ENCODE results near the gene USH2A. TPM values are rescaled to one million over a fixed set of nuclear protein-coding genes. Genes with fewer than 3 reads are reported as not detected.

USH2A gene
- polyA plus RNA-seq, 3 donors: not detected

DNA sequence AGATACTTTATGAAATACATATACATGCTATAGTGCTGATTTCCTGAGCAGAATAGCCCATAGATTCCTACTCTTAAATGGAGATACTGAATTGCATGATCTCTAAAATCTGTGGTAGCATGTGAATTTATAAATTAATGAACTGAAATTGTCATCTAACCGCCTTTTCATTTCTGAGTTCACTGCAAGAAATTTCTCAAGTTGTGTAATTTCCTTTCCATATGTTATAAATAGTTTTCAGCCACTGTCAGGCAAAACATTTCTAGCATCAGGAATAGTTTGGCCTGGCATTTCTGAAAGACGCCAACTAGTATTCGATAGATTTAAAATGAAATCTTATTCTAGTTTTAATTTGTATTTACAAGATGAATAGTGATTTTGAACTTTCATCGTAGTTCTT lies 310.1 kb downstream of the USH2A start:
- H3K27ac ChIP-seq (ENCODE audit: low read depth, low read length): no peak overlapping the region
- 79 to 86% (median 83%) methylated on average over 4 of the region's 4 CpGs for WGBS, 3 donors

DNA sequence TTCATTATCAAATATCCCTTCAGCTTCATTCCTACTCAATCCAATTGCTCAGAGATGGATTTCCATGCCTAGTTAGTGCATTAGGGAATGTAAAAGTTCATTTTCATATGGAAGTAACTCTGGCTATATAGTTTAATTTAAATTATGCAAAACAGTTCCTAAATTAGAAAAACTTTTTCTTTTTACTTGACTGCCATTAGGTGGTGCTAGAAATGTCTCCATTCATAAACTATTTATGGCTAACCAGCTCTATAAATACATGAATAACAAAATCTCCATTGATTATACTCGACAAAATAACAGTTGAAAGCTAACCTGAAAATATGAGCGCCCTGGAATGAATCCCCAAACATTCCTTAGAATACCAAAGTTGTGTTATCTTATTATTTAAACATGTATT lies 311.4 kb downstream of the USH2A start:
- H3K27ac ChIP-seq (ENCODE audit: low read depth, low read length): no peak overlapping the region
- 57 to 67% (median 67%) methylated on average over 2 of the region's 2 CpGs for WGBS, 3 donors

DNA sequence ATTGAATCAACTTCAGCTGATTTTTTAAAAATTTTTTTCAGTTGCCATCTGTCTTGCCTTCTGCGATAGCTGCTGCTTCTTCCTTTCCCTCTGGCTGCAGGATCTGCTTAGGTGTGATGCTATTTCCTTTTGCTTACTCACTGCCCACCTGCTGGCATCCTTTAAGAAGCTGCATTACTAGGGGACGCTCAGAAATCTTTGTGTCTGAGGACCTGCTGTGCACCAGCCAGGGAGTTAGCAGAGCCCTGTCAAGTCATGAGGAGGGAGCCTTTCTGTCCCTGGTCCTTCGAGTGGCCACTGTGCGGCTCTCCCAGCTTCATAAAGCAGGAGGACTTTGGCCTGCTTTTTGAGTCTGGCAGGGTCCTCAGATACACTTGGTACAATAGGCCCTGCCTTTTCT lies 327.8 kb downstream of the USH2A start:
- no peak overlapping the region for H3K27ac ChIP-seq (ENCODE audit: low read depth, low read length)
- 62 to 80% (median 77%) methylated on average over 4 of the region's 4 CpGs for WGBS, 3 donors

DNA sequence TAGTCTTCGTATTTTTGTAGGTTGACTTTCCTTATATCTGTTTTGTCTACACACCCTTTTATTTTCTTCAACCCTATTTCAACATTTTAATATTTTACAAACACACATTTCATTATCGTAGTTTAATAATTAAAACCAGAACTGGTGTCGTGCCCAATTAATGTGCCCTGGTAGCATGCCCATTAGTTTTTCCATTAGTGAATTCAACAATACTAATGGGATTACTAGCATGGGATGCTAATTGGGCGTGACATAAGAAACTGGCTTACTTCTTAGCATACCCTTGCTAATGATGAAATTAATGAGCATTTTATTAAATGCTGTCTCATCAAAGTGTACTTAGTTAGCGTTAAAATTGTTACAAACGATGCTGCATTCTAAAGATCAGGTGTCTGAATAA lies 332.7 kb downstream of the USH2A start:
- H3K27ac ChIP-seq (ENCODE audit: low read depth, low read length): no peak overlapping the region
- WGBS, 3 donors: 82 to 87% (median 85%) methylated on average over 6 of the region's 6 CpGs

DNA sequence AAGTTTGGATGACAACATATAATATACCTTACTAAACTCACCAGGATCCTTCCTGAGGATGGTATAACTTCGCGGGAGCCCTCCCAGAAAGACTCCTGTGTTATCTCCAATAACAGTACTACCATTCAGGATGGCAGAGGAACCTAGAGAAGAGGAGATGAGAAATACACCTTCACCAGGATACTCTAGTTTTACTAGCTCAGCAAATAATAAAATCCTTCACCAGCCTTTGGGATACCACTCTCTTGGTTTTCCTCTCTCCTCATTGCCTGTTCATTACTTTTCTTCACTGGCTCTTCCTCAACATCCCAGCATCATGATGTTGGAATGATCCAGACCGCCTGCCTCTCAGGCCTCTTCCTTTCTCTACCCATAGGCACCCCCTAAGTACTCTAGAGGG lies 336.6 kb downstream of the USH2A start:
- H3K27ac ChIP-seq (ENCODE audit: low read depth, low read length): no peak overlapping the region
- WGBS, 3 donors: 79 to 83% (median 81%) methylated on average over 3 of the region's 3 CpGs

DNA sequence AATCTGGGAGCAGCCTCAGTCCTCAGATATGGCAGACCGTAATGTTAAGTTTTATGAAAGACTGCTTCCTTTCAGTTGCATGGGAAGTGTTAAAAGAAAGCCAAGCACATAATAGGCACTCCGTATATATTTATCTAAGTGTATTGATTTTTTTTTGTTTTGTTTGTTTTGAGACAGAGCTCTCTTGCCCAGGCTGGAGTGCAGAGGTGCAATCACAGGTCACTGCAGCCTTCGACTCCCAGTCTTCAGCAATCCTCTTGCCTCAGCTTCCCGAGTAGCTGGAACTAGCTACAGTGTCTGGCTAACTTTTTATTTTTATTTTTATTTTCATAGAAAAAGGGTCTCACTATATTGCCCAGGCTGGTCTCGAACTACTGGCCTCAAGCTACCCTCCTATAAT lies 341.8 kb downstream of the USH2A start:
- WGBS, 3 donors: 38 to 79% (median 77%) methylated on average over 5 of the region's 5 CpGs
- H3K27ac ChIP-seq (ENCODE audit: low read depth, low read length): no peak overlapping the region

DNA sequence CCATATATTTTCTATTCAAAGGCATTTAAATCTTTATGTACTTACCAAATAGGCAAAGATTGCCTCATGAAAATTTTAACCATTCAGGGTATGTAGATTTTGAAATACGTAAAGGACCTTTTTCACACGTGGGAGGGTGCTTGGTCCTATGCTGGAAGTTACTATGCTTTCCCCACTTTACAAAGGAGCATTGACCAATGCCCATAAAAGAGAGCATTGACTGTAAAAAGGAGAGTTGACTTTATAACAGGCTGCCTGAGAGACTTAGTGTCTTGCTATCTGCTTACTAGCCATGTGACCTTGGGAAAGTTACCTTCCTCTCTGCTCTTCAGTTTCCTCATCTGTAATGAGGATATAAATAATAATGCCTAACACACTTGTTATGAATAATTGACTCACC lies 346.5 kb downstream of the USH2A start:
- 66 to 80% (median 75%) methylated on average over 2 of the region's 2 CpGs for WGBS, 3 donors
- no peak overlapping the region for H3K27ac ChIP-seq (ENCODE audit: low read depth, low read length)

DNA sequence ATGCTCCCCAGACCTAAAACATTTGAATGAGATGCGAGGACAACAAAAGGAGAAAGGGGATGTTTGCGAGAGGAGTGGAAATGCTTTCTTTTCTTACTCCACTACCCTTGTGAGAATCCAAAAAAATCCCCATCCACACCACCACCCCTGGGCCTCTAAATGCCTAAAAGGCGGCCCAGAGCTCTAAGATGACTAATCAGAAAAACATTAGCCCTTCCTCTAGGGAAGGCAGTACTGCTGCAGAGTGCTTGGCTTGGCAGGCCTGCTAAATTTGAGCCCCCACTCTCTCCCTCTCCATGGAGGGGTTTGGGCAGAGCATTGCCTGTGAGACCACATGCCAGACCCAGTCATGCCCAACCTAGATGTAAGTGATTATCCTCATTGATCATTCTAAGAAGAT lies 347.9 kb downstream of the USH2A start:
- H3K27ac ChIP-seq (ENCODE audit: low read depth, low read length): no peak overlapping the region
- 69 to 76% (median 74%) methylated on average over 3 of the region's 3 CpGs for WGBS, 3 donors

DNA sequence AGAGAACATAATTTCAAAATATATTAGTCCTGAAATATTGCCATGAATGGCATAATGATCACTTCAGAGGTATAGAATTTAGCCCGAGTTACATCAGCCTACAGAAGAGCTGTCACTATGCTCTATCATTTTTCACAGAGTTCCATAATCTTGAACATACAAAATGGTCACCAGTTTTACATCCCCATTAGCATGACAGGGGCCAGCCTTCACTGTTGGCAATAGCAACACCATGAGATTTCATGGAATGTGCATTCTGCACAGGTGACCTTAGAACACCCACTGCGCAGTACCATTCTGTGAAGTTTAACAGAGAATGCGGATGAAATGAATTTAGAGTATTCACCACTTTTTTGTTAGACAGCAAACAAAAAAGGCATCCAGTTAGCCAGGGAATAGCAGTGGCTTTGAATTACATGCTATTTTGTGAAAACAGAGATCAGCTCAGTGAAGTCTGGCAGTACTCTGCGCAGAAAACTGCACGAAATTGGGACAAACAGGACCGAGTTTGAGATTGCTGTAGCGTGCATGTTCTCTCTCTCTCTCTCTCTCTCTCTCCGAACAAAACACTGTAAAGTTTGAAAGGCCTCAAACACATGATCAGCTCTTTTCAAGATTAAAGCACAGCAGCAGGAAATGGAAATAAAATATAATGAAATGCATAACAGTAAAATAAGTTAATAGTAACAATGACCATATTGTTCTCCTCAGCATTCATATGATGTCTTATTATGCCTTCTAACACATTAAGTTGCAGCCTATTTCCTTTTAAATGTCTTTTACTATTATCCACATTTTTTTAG lies 349.3 kb downstream of the USH2A start:
- WGBS, 3 donors: 78 to 89% (median 82%) methylated on average over 8 of the region's 8 CpGs
- no peak overlapping the region for H3K27ac ChIP-seq (ENCODE audit: low read depth, low read length)

DNA sequence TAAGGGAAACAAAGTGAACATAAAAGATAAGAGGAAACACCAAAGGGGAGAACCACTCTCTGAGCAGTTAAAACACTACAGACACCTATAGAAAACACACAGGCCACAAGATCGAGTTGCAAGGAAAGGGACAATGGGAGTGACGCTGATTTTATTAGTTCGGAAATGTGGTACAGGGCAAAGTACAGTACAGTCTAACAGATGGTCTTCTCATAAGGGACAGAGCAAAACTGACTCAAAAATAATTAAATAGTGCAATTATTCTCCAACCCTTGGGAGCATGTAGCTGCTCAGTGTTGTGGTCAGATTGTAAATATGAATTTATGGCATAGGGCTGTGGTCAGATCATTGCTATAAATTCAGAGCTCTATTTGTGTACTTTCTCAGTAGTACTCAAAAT lies 352.0 kb downstream of the USH2A start:
- 51 to 84% (median 64%) methylated on average over 3 of the region's 3 CpGs for WGBS, 3 donors

DNA sequence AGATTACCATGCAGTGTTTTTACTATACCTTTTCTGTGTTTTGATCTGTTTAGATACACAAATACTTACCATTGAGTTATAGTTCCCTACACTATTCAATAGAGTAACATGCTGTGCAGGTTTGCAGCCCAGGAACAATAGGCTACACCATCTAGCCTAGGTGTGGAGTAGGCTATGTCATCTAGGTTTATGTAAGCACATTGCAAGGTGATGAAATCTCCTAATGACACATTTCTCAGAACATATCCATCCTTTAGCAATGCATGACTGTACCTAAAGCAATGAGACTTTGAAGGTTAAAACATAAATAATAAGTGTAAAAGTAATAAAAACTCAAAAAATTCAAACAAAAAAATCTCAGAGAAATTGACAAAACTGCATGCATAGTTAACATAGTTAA lies 358.6 kb downstream of the USH2A start:
- H3K27ac ChIP-seq (ENCODE audit: low read depth, low read length): no peak overlapping the region

More for the DNA sequence above, 352.0 kb downstream of the USH2A start:
- H3K27ac ChIP-seq (ENCODE audit: low read depth, low read length): no peak overlapping the region

DNA sequence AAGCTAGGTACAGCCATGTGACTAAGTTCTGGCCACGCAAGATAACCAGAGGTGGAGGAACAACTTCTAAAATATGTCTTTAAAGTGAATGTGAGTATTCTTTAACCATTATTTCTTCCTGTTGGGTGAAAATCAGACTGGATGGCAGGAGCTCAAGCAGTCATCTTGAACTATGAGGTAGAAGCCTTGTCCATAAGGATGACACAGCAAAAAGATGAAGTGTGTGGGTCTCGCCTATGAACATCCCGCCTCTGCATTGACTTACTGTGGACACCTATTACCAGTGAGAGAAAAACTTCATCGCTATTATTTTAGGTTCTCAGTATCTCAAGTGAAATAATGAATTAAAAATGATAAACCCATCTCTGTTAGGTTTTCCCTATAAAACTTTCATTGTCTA lies 365.3 kb downstream of the USH2A start:
- no peak overlapping the region for H3K27ac ChIP-seq (ENCODE audit: low read depth, low read length)
- WGBS, 3 donors: 90 to 91% (median 91%) methylated on average over 4 of the region's 4 CpGs

DNA sequence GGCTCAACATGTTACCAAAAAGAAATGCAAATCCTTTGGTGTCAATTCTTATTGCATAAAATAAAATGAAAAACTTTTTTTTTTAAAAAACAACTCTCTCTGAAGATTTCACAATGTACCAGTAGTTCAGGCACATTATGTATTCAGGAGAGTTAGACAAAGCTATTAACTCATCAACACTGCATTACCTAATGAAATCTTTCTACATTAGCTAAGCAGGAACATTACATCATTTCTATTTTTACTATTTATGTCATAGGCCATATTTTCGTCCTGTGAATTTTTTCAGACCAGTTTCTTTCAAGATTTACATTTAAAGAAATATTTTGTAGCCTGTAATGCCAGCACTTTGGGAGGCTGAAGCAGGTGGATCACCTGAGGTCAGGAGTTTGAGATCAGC lies 366.2 kb downstream of the USH2A start:
- no peak overlapping the region for H3K27ac ChIP-seq (ENCODE audit: low read depth, low read length)
- 27 to 38% (median 29%) methylated on average over 1 of the region's 1 CpG for WGBS, 3 donors

DNA sequence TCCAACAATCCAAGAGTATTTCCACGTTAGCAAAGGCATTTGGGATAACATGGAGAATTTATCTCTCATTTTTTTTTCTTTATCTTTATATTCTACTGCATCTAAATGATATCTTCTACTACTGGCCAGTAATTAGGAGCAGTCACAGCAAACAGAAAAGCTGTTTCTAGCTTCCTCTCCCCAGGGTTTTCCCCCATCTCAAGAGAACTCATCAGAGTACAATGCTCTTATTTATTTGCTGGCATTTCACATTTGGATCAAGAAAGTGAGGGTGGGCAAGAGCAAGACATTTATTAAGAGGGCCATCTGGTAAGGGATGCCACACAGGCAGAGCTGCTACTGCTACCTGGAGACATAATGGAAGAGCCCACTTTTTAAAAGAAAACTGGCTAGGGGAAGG lies 368.2 kb downstream of the USH2A start:
- WGBS, 3 donors: 36 to 42% (median 38%) methylated on average over 1 of the region's 1 CpG

DNA sequence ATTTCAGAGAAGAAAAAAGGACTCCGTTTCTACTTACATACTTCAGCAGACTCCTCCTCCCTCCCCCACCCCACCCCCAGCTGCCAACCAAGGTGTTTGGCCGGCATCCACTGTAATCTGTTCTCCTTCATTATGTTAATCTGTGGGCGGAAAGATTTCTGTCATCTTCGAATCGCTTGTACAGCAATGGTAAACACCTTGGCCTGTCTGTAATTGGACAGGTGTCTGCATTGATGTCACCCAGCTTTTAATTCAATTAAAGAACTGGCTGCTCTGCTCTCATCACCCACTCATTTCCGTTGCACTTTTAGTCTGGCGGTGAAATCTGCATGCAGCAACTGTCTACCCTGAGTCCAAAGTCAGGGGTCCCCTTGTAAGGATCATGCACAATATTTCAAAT lies 368.6 kb downstream of the USH2A start:
- 46 to 50% (median 49%) methylated on average over 7 of the region's 7 CpGs for WGBS, 3 donors
- no peak overlapping the region for H3K27ac ChIP-seq (ENCODE audit: low read depth, low read length)

More for the DNA sequence above, 368.2 kb downstream of the USH2A start:
- H3K27ac ChIP-seq (ENCODE audit: low read depth, low read length): no peak overlapping the region

DNA sequence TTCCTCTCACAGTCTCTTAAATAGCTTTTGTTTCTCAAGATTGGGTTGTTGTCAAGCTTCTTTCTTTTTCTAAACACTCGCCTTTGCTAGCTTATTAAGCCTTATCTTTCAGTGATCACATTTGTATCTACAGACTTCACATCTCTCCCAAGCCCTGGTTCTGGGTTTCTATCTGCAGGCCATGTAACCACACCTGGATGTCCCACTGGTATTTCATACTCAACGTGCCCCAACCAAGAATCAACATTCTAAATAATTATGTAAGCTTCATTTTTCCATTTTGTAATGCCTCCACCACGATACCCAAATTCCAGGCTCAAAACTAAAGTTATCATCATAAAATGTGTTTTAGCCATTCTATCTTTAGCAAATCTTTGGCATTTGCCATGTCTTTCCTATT lies 372.2 kb downstream of the USH2A start:
- H3K27ac ChIP-seq (ENCODE audit: low read depth, low read length): no peak overlapping the region
- WGBS, 3 donors: 72 to 79% (median 76%) methylated on average over 3 of the region's 3 CpGs

DNA sequence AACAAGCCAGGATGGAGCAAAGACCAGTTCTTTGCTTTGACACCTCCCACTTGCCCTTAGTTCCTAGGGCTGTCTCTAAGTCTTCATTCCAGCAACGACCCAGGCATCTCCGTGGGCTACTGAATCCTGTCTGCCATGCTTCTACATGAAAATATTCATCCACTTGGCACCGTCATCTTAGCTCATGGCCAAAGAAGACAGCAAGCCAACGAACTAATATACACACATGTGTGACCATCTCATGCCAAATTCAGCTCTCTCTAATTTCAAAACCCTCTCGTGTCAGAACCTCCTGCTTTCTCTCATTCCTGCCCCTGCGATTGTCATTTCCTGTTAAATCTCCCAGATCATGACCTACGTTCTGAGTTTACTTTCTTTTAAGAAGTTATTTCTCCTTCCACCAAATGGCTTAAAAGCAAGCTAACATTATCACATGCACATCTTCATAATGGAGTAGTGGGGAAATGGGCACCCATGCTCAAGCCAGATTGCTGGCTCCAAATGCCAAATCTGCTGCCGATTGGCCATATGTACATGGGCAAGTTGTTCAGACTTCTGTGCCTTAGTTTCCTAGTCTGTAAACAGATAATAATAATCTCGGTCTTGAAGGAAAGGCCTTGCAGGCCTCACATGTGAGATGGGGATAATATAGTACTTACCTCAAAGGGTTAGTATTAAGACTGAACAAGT lies 373.4 kb downstream of the USH2A start:
- 71 to 77% (median 72%) methylated on average over 9 of the region's 9 CpGs for WGBS, 3 donors
- H3K27ac ChIP-seq (ENCODE audit: low read depth, low read length): no peak overlapping the region

DNA sequence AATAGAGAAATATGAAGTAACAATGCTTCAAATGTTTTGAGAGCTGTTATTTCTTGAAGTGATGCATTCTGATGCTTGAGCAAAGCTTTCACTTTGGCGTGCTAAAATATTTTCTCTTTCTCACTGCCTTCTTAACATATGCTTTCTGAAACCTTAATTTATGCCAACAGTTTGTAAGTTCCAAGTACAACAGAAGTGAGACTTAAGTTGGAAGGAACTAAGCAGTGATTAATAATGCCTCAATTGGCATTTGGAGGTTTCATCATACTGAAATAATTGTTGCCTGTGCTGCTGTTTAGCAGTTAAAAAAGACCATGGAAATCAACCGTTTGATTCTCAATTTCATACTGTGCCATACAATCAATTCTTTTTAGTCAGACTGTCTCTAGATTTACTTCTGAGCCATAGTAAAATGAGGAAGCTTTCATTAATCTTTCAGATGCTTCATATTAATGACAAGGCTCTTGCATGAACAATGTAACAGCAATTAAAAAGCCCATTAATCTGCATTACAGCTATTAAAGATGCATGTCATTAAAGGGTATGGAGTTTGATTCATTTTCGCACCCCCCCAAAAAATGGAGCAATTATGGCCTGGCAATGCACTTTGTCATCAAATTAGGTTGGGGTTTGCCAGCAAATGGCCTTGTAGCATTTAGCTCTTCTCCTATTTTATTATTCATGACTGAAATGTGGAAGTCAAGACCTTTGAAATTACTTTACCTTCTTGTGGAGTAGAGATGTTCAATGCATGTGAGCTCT lies 375.3 kb downstream of the USH2A start:
- WGBS, 3 donors: 73 to 76% (median 75%) methylated on average over 3 of the region's 3 CpGs
- no peak overlapping the region for H3K27ac ChIP-seq (ENCODE audit: low read depth, low read length)

DNA sequence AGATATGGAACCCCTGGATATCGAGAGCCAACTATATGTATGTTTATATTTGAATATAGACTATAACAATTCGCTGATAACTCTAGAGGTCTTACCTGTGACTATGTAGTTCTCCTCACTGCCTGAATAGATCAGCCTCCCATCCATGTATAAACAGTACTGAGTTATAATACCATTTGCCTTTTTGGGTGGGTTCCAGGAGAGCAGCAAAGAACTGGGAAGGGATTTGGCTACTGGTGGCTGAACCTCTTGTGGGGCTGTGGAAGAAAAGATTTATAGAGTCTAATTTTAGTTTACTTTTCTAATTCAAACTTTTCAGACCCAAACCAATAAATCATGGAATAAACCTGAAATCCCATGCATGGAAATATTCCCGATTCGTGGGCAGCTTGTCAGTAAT lies 376.9 kb downstream of the USH2A start:
- H3K27ac ChIP-seq (ENCODE audit: low read depth, low read length): no peak overlapping the region
- 72 to 75% (median 74%) methylated on average over 4 of the region's 4 CpGs for WGBS, 3 donors
